HepG2 (cell line): Measurements from ENCODE around the gene ZBTB18. TPM values are rescaled to one million over a fixed set of nuclear protein-coding genes. Genes with fewer than 3 reads are reported as not detected.

Experiments
- ATAC-seq: fragments of 200-7000 bp; cut with Tn5 transposase; 3 replicates; pipeline ENCODE4 v1.9.1; 2020; ENCODE audit warnings: mild to moderate bottlenecking, moderate library complexity
- BruUV-seq: library from RNA; stranded (reverse); fragments of 400-500 nt; replicated peaks from 2 replicates; lab custom pipeline; 2021; lab: Mats Ljungman, UMichigan
- CTCF ChIA-PET: fragments of 300-600 bp; formaldehyde crosslinking; extraction: SDS; loops from one replicate; lab custom pipeline; 2021; ENCODE audit warnings: low total read pairs, inconsistent platforms, low intra/inter-chr PET ratio; lab: Yijun Ruan, JAX
- POLR2A ChIA-PET: fragments of 350-600 bp; sonication (Branson Sonifier 250); formaldehyde crosslinking; loops from one replicate; lab custom pipeline; 2020; ENCODE audit warnings: antibody characterized with exemption, inconsistent platforms; lab: Yijun Ruan, JAX
- DNase-seq: peaks from one replicate; pipeline ENCODE4 v3.0.0-alpha.2; 2015; ENCODE audit warnings: low spot score
- FAIRE-seq: peaks from 3 replicates; lab custom pipeline; 2011; peaks lifted over from hg19 to GRCh38; lab: Jason Lieb, UNC
- H2AFZ ChIP-seq: one replicate; pipeline ENCODE4 v1.6.1; 2011; ENCODE audit warnings: low read length, inconsistent platforms
- H3K27ac ChIP-seq: fragments of 300-600 bp; 3 replicates; pipeline ENCODE4 v1.8.0; 2011; ENCODE audit warnings: mixed run types, mild to moderate bottlenecking, mixed read lengths, low read length, inconsistent platforms; ENCODE audit not compliant: insufficient read depth; ENCODE audit errors: extremely low read length
- H3K27me3 ChIP-seq, 2 experiments: fragments of 200-600 bp in 1 of 2; 2 replicates in 1 of 2; 3 replicates in 1 of 2; pipeline versions ENCODE4 v1.6.0 to v1.8.0; 2011; ENCODE audit warnings: low read length in 2 of 2, mild to moderate bottlenecking in 2 of 2, moderate library complexity in 2 of 2, inconsistent platforms in 1 of 2; ENCODE audit not compliant: insufficient read depth in 2 of 2, control insufficient read depth in 1 of 2
- H3K36me3 ChIP-seq, 2 experiments: fragments of 200-600 bp in 1 of 2; replicated peaks in 1 of 2; 2 replicates in 1 of 2; 3 replicates in 1 of 2; pipeline versions ENCODE4 v1.5.1 to v1.8.0; 2011; ENCODE audit warnings: low read length in 2 of 2, inconsistent platforms in 1 of 2; ENCODE audit not compliant: insufficient read depth in 2 of 2, control insufficient read depth in 1 of 2
- H3K4me1 ChIP-seq: 2 replicates; pipeline ENCODE4 v1.5.1; 2012; ENCODE audit warnings: low read length, inconsistent platforms; ENCODE audit not compliant: insufficient read depth
- H3K4me2 ChIP-seq: 2 replicates; pipeline ENCODE4 v1.6.0; 2011; ENCODE audit warnings: low read depth, low read length, inconsistent platforms
- H3K4me3 ChIP-seq, 3 experiments: fragments of 200-600 bp in 1 of 3; sonication (generic), shearing (Covaris generic) in 1 of 3; replicated peaks in 1 of 3; 2 replicates each; pipeline ENCODE4 v1.5.1; 2011 to 2016; ENCODE audit warnings: low read length in 3 of 3, inconsistent platforms in 2 of 3, low read depth in 2 of 3, mild to moderate bottlenecking in 2 of 3, control low read depth in 1 of 3, mixed read lengths in 1 of 3; ENCODE audit not compliant: insufficient read depth in 1 of 3
- H3K79me2 ChIP-seq: one replicate; pipeline ENCODE4 v1.6.1; 2011; ENCODE audit warnings: low read length, inconsistent platforms; ENCODE audit not compliant: insufficient read depth
- H3K9ac ChIP-seq: 2 replicates; pipeline ENCODE4 v1.6.0; 2011; ENCODE audit warnings: mild to moderate bottlenecking, low read depth, low read length, inconsistent platforms; ENCODE audit not compliant: insufficient read depth
- H3K9me3 ChIP-seq: 2 replicates; pipeline ENCODE4 v1.5.1; 2012; ENCODE audit warnings: mild to moderate bottlenecking, low read length
- H4K20me1 ChIP-seq: 2 replicates; pipeline ENCODE4 v1.6.0; 2011; ENCODE audit warnings: inconsistent platforms, mild to moderate bottlenecking, low read length, moderate library complexity; ENCODE audit not compliant: insufficient read depth
- HIVEP1 ChIP-seq: sonication (generic); formaldehyde crosslinking; IDR thresholded peaks from 2 replicates; pipeline ENCODE4 v1.4.0; 2020; ENCODE audit warnings: mild to moderate bottlenecking, missing genetic modification reagents
- HNRNPH1 ChIP-seq: fragments of 200-400 bp; formaldehyde crosslinking; optimal IDR thresholded peaks from 2 replicates; pipeline ENCODE3; 2017; ENCODE audit warnings: mild to moderate bottlenecking, low read depth, low read length
- HNRNPUL1 ChIP-seq: fragments of 200-400 bp; formaldehyde crosslinking; IDR thresholded peaks from 2 replicates; pipeline ENCODE4 v1.6.1; 2017; ENCODE audit warnings: low read depth, mild to moderate bottlenecking, low read length, moderate library complexity
- TERF1 ChIP-seq: sonication (generic); formaldehyde crosslinking; IDR thresholded peaks from 2 replicates; pipeline ENCODE4 v1.8.0; 2022; ENCODE audit warnings: mild to moderate bottlenecking, missing genetic modification reagents, moderate library complexity
- TOPORS ChIP-seq: sonication (generic); formaldehyde crosslinking; IDR thresholded peaks from 2 replicates; pipeline ENCODE4 v1.8.0; 2023; ENCODE audit warnings: mild to moderate bottlenecking, missing genetic modification reagents
- ZMYM3 ChIP-seq: sonication (generic); formaldehyde crosslinking; IDR thresholded peaks from 2 replicates; pipeline ENCODE4 v1.5.1; 2020; ENCODE audit warnings: mild to moderate bottlenecking, missing genetic modification reagents
- ZNF225 ChIP-seq: sonication (generic); formaldehyde crosslinking; IDR thresholded peaks from 2 replicates; pipeline ENCODE4 v1.4.0; 2020; ENCODE audit warnings: mild to moderate bottlenecking, missing genetic modification reagents
- ZNF337 ChIP-seq: sonication (generic); formaldehyde crosslinking; IDR thresholded peaks from 2 replicates; pipeline ENCODE4 v1.5.1; 2020; ENCODE audit warnings: missing genetic modification reagents, low read depth, mild to moderate bottlenecking, borderline replicate concordance
- ZNF563 ChIP-seq: sonication (generic); formaldehyde crosslinking; IDR thresholded peaks from 2 replicates; pipeline ENCODE4 v1.8.0; 2022; ENCODE audit warnings: mild to moderate bottlenecking, moderate library complexity, missing genetic modification reagents
- ZNF674 ChIP-seq: sonication (generic); formaldehyde crosslinking; IDR thresholded peaks from 2 replicates; pipeline ENCODE4 v1.5.0; 2020; ENCODE audit warnings: low read depth, mild to moderate bottlenecking, missing genetic modification reagents
- ZNF761 ChIP-seq: sonication (generic); formaldehyde crosslinking; conservative IDR thresholded peaks from 2 replicates; pipeline ENCODE4 v1.4.0; 2020; ENCODE audit warnings: mild to moderate bottlenecking, missing genetic modification reagents
- ZNF777 ChIP-seq: sonication (generic); formaldehyde crosslinking; IDR thresholded peaks from 2 replicates; pipeline ENCODE4 v1.4.0; 2020; ENCODE audit warnings: missing genetic modification reagents
- ZSCAN22 ChIP-seq: sonication (generic); formaldehyde crosslinking; IDR thresholded peaks from 2 replicates; pipeline ENCODE4 v1.4.0; 2020; ENCODE audit warnings: mild to moderate bottlenecking, missing genetic modification reagents
- WGBS: methylation state at CpG from one replicate; pipeline ENCODE4 v1.1.6; 2017; ENCODE audit warnings: low lambda C conversion rate; 5-methylcytosine and 5-hydroxymethylcytosine counted together
- in situ Hi-C: cut with HindIII; loops from 2 replicates; pipeline ENCODE4 v1.10.0; 2017; ENCODE audit warnings: low pct_unique_long_range_greater_than_20kb; ENCODE audit not compliant: extremely low pct_ligation_motif_present
- intact Hi-C: fragments of 100-400 bp; cut with micrococcal nuclease; formaldehyde crosslinking; loops from one replicate; pipeline ENCODE4 v1.10.0; 2022; ENCODE audit not compliant: unreplicated experiment
- polyA plus RNA-seq, 8 experiments: library from polyadenylated mRNA; depleted of rRNA in 3 of 8; stranded (reverse) in 7 of 8; unstranded in 1 of 8; fragments of >200 nt; fragmentation: Illumina TruSeq in 4 of 8; extraction: Trizol in 4 of 8; gene quantifications; 2 replicates each; pipeline versions ENCODE4 v1.2.1 to v1.2.3, GENCODE V29; 2011 to 2016; ENCODE audit warnings: low read depth in 4 of 8, missing spikeins in 1 of 8, mixed read lengths in 1 of 8; ENCODE audit not compliant: insufficient read depth in 1 of 8
- total RNA-seq, 5 experiments: library from RNA; depleted of rRNA; stranded (reverse); fragments of >200 nt; fragmentation: Illumina TruSeq; extraction: Trizol; gene quantifications; 2 replicates each; pipeline ENCODE4 v1.2.3, GENCODE V29; 2016; ENCODE audit warnings: low read depth in 1 of 5
- TF ChIP-seq, protein P1 (sequence below): sonication (generic); formaldehyde crosslinking; IDR thresholded peaks from 2 replicates; pipeline ENCODE4 v1.5.1; 2020; ENCODE audit warnings: mild to moderate bottlenecking, moderate library complexity, missing genetic modification reagents
- TF ChIP-seq, protein P2 (sequence below): IDR thresholded peaks from 2 replicates; pipeline ENCODE4 v1.6.1; 2016
- TF ChIP-seq, protein P3 (sequence below): IDR thresholded peaks from 2 replicates; pipeline ENCODE4 v1.6.1; 2018; ENCODE audit warnings: missing genetic modification reagents, mild to moderate bottlenecking, missing compliant biosample characterization
- TF ChIP-seq, protein P4 (sequence below): fragments of 450-650 bp; IDR thresholded peaks from 2 replicates; pipeline ENCODE4 v1.6.1; 2016

The ZBTB18 gene
- total and polyA plus RNA-seq, 2 of the 13 experiments (the other 11 are each of a cell fraction or from before 2014, with no cell fraction given), result 3.1 to 4.3 TPM

- H3K27ac ChIP-seq, result no peak overlapping the region
- H3K9ac ChIP-seq, result no peak overlapping the region
- no peaks in the 10 kb centered on the region for H3K9me3 ChIP-seq
- H3K4me2 ChIP-seq, result no peak overlapping the region
- TF ChIP-seq ZSCAN22 (CRISPR knock-in tag) (no peak), ZNF225 (CRISPR knock-in tag) (no peak), TERF1 (CRISPR knock-in tag) (no peak), HNRNPUL1 (no peak), HNRNPH1 (no peak), ZNF674 (no peak), ZNF337 (CRISPR knock-in tag) (no peak), ZNF761 (CRISPR knock-in tag) (no peak), HIVEP1 (CRISPR knock-in tag) (no peak), ZMYM3 (CRISPR knock-in tag) (no peak), ZNF563 (CRISPR knock-in tag) (no peak), TOPORS (CRISPR knock-in tag) (no peak), ZNF777 (CRISPR knock-in tag) (no peak)
- TF ChIP-seq, protein P1, sequence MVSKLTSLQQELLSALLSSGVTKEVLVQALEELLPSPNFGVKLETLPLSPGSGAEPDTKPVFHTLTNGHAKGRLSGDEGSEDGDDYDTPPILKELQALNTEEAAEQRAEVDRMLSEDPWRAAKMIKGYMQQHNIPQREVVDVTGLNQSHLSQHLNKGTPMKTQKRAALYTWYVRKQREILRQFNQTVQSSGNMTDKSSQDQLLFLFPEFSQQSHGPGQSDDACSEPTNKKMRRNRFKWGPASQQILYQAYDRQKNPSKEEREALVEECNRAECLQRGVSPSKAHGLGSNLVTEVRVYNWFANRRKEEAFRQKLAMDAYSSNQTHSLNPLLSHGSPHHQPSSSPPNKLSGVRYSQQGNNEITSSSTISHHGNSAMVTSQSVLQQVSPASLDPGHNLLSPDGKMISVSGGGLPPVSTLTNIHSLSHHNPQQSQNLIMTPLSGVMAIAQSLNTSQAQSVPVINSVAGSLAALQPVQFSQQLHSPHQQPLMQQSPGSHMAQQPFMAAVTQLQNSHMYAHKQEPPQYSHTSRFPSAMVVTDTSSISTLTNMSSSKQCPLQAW (CRISPR knock-in tag), result no peak
- TF ChIP-seq, protein P2, sequence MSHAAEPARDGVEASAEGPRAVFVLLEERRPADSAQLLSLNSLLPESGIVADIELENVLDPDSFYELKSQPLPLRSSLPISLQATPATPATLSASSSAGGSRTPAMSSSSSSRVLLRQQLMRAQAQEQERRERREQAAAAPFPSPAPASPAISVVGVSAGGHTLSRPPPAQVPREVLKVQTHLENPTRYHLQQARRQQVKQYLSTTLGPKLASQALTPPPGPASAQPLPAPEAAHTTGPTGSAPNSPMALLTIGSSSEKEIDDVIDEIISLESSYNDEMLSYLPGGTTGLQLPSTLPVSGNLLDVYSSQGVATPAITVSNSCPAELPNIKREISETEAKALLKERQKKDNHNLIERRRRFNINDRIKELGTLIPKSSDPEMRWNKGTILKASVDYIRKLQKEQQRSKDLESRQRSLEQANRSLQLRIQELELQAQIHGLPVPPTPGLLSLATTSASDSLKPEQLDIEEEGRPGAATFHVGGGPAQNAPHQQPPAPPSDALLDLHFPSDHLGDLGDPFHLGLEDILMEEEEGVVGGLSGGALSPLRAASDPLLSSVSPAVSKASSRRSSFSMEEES (CRISPR knock-in tag), result no peak
- TF ChIP-seq, protein P3, sequence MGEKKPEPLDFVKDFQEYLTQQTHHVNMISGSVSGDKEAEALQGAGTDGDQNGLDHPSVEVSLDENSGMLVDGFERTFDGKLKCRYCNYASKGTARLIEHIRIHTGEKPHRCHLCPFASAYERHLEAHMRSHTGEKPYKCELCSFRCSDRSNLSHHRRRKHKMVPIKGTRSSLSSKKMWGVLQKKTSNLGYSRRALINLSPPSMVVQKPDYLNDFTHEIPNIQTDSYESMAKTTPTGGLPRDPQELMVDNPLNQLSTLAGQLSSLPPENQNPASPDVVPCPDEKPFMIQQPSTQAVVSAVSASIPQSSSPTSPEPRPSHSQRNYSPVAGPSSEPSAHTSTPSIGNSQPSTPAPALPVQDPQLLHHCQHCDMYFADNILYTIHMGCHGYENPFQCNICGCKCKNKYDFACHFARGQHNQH (CRISPR knock-in tag), result no peak
- TF ChIP-seq, protein P4, sequence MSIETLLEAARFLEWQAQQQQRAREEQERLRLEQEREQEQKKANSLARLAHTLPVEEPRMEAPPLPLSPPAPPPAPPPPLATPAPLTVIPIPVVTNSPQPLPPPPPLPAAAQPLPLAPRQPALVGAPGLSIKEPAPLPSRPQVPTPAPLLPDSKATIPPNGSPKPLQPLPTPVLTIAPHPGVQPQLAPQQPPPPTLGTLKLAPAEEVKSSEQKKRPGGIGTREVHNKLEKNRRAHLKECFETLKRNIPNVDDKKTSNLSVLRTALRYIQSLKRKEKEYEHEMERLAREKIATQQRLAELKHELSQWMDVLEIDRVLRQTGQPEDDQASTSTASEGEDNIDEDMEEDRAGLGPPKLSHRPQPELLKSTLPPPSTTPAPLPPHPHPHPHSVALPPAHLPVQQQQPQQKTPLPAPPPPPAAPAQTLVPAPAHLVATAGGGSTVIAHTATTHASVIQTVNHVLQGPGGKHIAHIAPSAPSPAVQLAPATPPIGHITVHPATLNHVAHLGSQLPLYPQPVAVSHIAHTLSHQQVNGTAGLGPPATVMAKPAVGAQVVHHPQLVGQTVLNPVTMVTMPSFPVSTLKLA, result no peak
- no peaks in the 10 kb centered on the region for H4K20me1 ChIP-seq
- intact Hi-C loops, result no loop called here
- no peaks in the 10 kb centered on the region for H3K36me3 ChIP-seq
- in situ Hi-C loops, result no loop called here
- no peak overlapping the region for H2AFZ ChIP-seq
- H3K27me3 ChIP-seq, result peaks cover 0 to 30% of the 10 kb centered on the region in 2 experiments; a peak in 3 of 5 replicates
- ChIA-PET CTCF (no interaction called here), POLR2A (no interaction called here)
- ATAC-seq (no peak), FAIRE-seq (no peak), DNase-seq (no peak)
- no TSS peak for BruUV-seq
- no peaks in the 10 kb centered on the region for H3K4me1 ChIP-seq
- WGBS, result 8% methylated on average over 3 of the region's 3 CpGs
- no peaks in the 10 kb centered on the region for H3K79me2 ChIP-seq
- no peak overlapping the region for H3K4me3 ChIP-seq
Observed at GRCh38 chr1:244029124-244029523, 22.0 kb upstream of the ZBTB18 start.
